KG1 (cell line): ENCODE measurements around the gene KTN1.

ENCODE experiments used
- DNase-seq: peaks from one replicate; lab custom pipeline; 2025; lab: John Stamatoyannopoulos, UW

Gene KTN1

DNA sequence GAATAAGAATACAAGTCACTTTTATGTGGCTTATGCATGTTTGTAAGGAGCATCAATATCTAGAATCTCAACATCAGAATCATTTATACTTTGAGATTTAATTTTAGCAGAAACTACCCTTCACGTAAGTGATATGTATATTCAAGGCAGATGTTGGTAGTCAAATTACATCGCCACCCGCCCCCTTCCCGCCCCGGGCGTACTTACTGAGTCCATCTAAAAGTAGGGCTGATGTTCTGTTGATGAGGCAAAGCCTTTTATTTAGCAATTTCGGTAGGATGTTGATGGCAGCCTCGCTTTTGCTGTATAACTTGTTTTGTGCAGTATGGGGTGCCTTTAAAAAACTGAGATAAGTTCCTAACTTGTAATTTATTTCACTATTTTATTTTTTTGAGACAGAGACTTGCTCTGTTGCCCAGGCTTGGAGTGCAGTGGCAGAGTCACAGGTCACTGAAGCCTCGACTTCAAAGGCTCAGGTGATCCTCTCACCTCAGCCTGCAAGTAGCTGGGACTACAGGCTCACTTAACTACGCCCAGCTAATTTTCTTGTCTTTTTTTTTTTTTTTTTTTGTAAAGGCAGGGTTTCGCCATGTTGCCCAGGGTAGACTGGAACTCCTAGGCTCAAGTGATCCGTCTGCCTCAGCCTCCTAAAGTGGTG is 30.8 kb downstream of the KTN1 start:
- no peak for DNase-seq

GRCh38 chr14:55611859-55612258 is 31.9 kb downstream of the KTN1 start:
- DNase-seq = no peak

GRCh38 chr14:55614304-55614703 is 34.3 kb downstream of the KTN1 start:
- DNase-seq = no peak

- DNase-seq = no peak
These were observed 40.3 kb downstream of the KTN1 start for GRCh38 chr14:55620277-55620676.

GRCh38 chr14:55620981-55621380 is 41.0 kb downstream of the KTN1 start:
- no peak for DNase-seq

DNA sequence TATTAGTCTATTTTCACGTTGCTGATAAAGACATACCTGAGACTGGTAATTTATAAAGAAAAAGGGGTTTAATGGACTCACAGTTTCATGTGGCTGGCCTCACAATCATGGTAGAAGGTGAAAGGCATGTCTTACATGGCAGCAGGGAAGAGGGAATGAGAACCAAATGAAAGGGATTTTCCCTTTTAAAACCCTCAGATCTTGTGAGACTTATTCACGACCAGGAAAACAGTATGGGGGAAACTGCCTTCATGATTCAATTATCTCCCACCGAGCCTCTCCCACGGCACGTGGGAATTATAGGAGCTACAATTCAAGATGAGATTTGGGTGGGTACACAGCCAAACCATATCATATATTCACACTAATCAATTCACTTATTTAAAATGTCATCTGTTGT is 41.4 kb downstream of the KTN1 start:
- DNase-seq = no peak

DNA sequence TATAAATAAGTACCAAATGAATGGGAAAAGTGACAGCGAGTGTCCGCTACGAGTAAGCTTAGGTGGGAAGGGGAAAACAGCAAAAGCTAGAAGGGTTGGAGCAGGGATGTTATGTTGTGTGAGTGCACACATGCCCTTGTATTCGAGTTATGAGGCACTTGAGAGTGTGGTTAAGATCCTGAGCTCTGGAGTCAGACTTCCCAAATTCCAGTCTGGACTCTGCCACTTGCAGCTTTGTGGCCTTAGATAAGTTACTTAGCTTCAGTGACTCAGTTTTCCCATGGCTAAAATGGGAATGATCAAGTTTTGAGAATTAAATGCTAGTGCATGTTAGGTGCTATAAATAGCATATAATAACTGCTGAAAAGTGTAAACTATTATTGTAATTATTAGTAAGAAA is 44.9 kb downstream of the KTN1 start:
- DNase-seq = no peak

- no peak for DNase-seq
These were observed 45.5 kb downstream of the KTN1 start for GRCh38 chr14:55625481-55625880.

DNA sequence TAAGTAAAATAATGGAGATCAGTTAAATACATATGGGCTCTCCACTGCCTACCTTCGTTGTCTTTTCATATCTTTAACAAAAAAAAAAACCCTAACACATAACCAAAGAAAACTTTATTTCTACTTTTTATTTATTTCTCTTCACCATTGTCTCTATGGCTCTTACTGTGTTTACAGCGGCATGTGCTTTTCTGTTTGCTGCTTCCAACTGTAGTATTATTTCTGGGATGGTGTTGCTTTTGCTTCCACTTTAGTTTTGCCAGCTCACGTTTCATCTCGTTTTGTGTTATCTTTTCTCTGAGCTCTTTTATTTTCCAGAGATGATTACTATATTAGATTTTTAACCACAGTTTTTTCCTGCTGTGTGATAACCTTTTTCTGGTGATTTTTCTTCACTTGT is 46.1 kb downstream of the KTN1 start:
- no peak for DNase-seq

DNA sequence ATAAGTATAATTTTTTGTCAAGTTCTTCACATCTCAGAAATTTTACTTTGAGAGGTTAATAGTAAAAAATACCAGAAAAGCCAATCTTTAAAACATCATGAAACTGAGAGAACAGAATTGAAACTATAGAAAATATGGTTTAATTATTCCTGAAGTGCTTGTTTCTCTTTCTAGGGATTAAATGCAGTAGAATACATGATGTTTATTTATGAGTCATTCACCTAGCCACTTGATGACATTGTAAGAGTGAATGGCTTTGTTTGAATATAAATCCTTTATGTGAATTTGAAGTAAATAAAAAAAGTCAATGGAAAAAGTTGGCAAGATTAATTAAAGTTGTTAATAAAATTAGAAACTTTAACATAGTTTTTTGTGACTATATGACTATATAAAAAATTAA is 48.4 kb downstream of the KTN1 start:
- DNase-seq = no peak

- DNase-seq = no peak
These were observed 58.7 kb downstream of the KTN1 start for GRCh38 chr14:55638665-55639064.

GRCh38 chr14:55641290-55641689 is 61.3 kb downstream of the KTN1 start:
- no peak for DNase-seq

- DNase-seq = no peak
These were observed 61.9 kb downstream of the KTN1 start for GRCh38 chr14:55641954-55642353.

- DNase-seq = no peak
These were observed 65.1 kb downstream of the KTN1 start for GRCh38 chr14:55645145-55645544.

DNA sequence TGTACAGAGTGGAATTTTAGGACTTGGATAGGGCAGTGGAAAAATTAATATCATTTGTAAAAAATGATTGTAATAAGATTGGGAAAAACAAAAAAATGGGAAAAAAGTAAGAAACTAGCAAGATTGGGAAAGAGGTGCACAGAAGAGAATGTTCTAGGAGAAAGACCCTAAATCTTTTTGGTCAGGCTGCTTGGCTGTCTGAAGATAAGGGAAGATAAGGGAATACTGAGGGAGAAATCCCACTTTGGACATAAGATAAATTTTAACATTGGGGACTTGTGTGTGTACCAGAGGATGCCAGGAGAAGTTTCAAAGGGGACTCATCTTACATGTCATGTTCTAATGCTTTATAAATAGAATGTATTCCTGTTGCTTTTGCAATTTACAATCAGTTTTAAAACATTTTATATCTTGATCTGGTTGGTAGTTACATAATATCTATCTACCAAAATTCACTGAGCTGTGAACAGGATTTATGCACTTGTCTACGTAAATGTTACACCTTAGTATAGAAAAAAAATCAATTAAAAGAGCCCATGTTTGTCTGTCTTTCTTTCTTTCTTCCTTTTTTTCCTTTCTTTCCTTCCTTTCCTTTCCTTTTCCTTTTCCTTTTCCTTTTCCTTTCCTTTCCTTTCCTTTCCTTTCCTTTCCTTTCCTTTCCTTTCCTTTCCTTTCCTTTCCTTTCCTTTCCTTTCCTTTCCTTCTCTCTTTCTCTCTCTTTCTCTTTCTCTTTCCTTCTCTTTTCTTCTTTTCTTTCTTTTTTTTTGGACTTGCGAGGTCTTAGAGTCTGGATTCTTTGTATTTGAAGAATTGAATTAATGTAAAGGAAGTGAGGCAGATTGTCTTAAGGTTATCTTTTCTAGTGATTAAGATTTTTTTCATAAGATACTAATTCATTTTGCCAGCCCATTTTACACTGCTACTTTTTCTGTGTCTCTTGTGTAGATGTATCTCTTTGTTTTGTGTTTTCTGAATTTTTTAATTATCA is 66.1 kb downstream of the KTN1 start:
- DNase-seq = no peak

- no peak for DNase-seq
These were observed 71.0 kb downstream of the KTN1 start for GRCh38 chr14:55650992-55651391.

DNA sequence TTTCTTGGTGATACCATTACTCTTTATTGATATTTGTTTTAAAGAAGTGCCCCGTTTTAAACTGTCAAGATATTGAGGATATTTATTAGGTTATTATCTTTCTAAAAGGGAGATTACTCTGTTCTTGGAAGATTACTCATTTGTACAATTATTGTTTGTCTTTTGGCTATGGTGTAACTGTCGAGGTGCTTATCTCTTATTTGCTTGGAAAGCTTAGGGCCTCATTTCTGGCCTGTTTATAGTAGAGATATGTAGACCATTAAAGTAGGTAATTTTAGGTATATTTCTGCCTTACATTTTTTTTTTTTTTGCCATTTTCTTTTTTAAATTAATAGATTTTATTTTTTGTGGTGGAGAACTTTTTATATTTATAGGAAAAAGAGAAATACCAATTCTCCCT is 74.2 kb downstream of the KTN1 start:
- DNase-seq = no peak

- no peak for DNase-seq
These were observed 81.0 kb downstream of the KTN1 start for GRCh38 chr14:55661029-55661428.

DNA sequence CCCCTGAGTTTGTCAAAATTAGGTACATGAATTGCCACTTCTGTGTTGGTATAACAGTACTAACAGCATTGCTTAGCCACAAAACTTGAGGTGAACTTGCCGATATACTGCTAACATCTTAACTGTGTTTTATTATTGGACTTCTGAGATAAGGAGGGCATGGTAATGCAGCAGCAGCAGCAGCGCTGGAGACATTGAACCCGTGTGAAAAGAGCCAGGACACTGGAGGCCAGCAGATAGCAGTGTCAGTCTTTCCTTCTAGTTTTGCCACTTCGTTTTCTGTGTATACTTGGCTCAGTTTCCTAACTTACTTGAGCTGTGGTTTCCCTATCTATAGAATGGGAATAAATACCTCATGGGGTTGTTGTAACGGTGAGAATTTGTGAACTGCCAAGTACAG is 82.7 kb downstream of the KTN1 start:
- DNase-seq = no peak

DNA sequence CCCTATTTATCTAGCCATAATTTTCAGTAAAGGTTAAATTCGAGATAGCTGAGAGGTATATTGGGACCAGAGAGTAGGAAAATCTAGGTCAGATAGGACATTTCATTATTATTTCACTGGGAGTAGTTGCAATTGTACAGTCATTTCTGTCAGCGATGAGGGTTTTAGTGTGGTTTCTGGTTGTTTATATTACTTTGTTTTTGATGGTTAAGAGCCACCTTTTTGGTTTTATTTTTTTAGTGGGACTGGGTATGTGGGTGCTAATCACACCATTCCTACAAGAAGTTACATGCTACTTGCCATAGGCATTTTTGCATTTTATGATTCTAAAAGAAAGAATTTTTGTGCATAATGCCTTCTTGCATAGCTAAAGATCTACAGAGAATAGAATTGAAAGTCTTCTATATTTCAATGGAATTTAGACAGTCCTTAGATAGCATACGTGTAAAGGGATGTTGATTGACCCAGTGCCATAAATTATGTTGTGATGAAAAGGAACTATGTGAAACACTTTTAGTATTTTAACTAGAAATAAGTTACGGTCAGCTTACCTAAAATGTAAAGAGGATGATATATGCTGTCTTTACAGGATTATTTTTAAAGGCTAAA is 85.2 kb downstream of the KTN1 start:
- DNase-seq = no peak

GRCh38 chr14:55667801-55668200 is 87.8 kb downstream of the KTN1 start:
- no peak for DNase-seq

GRCh38 chr14:55671641-55672040 is 91.6 kb downstream of the KTN1 start:
- no peak for DNase-seq

GRCh38 chr14:55673048-55673447 is 93.0 kb downstream of the KTN1 start:
- DNase-seq = no peak
